Omental fat pad (tissue), 4 donors: Measurements from ENCODE around the gene SOWAHC. TPM values are rescaled to one million over a fixed set of nuclear protein-coding genes. Genes with fewer than 3 reads are reported as not detected.
A peak's percentile ranks its signal among the peaks of the same experiment; 100 is the strongest.

Source experiments
- ATAC-seq: fragments of 150-250 bp; one replicate; pipeline ENCODE4 v1.9.1; 2016; ENCODE audit warnings: mild to moderate bottlenecking, moderate library complexity; ENCODE audit not compliant: low FRiP score
- DNase-seq: peaks from one replicate; pipeline ENCODE4 v3.0.0-alpha.2; 2019; ENCODE audit warnings: low spot score
- total RNA-seq, 4 donors: library from RNA; depleted of rRNA; stranded (reverse); fragments of >200 nt; gene quantifications; one replicate each; pipeline ENCODE4 v1.1.0, GENCODE V29; 2016
- TF ChIP-seq, protein P1 (sequence below), 3 donors: fragments of 450-650 bp; IDR thresholded peaks; one replicate each; pipeline ENCODE4 v1.5.1; 2016 to 2017; ENCODE audit warnings: antibody characterized with exemption in 3 of 3, mild to moderate bottlenecking in 3 of 3, moderate library complexity in 2 of 3

The SOWAHC gene
- total RNA-seq, 4 donors from 2014 or later: 8.5 to 16.3 (median 12.3) TPM

DNA sequence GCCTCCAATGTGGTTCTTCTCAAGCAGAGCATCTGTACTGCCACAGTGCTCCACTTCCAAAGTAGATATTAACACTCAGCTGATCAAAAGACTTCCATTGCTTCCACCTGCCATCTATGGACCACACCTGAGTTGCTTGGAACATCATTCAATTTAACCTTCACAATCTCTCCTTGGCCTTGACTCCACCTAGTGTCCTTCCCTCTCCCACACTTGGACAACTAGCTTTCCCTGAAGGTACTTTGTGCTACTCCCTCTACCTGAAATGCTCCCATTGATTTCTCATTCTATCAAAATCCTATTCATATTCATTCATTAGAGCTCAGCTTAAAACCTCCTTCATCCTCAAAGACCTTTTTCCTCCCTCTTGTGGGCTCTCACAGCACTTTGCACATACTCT lies 48.7 kb downstream of the SOWAHC start:
- ATAC-seq (no peak), DNase-seq (no peak)
- TF ChIP-seq, protein P1, sequence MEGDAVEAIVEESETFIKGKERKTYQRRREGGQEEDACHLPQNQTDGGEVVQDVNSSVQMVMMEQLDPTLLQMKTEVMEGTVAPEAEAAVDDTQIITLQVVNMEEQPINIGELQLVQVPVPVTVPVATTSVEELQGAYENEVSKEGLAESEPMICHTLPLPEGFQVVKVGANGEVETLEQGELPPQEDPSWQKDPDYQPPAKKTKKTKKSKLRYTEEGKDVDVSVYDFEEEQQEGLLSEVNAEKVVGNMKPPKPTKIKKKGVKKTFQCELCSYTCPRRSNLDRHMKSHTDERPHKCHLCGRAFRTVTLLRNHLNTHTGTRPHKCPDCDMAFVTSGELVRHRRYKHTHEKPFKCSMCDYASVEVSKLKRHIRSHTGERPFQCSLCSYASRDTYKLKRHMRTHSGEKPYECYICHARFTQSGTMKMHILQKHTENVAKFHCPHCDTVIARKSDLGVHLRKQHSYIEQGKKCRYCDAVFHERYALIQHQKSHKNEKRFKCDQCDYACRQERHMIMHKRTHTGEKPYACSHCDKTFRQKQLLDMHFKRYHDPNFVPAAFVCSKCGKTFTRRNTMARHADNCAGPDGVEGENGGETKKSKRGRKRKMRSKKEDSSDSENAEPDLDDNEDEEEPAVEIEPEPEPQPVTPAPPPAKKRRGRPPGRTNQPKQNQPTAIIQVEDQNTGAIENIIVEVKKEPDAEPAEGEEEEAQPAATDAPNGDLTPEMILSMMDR (IDR thresholded peaks at IDR 0.05): no peak

DNA sequence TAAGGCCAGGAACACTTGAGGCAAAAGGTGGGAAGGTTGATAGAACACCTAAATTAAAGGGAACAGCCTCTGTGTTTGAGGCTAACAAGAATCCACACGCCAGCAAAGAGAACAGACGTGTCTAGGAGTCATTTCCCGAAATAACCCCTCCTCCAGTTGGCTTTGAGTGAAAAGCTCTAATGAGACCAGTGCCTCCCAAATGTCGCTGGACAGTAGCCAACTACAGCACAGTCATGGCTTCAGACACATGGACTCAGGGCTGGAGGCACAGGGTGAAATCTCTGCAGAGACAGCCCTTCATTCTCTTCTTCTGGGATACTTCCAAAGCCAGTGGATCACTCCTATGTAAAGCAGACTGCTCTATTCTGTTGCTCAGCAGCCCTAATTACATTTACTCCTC lies 49.6 kb downstream of the SOWAHC start:
- TF ChIP-seq, protein P1 (IDR thresholded peaks at IDR 0.05): no peak
- peak; percentile 34 for DNase-seq
- ATAC-seq: peak; percentile 86

GRCh38 chr2:109666466-109666865 lies 52.3 kb downstream of the SOWAHC start:
- ATAC-seq (no peak), DNase-seq (no peak)
- TF ChIP-seq, protein P1 (IDR thresholded peaks at IDR 0.05): no peak

Other genes starting within 250 kb of the SOWAHC start
- 100 to 1,000 TPM in 1 of 4 donors, 10 to 100 TPM in 3; 55.0 to 116 (median 75.1) TPM for gene SEPTIN10, start 398 bp upstream of the SOWAHC start, total RNA-seq
- gene RGPD5, start 179.9 kb downstream of the SOWAHC start, total RNA-seq: 10 to 100 TPM; 27.4 to 79.5 (median 39.7) TPM